GM23338 (cell line): Measurements from ENCODE around the gene EPSTI1. TPM values are rescaled to one million over a fixed set of nuclear protein-coding genes. Genes with fewer than 3 reads are reported as not detected.

Experiments used
- ATAC-seq: fragments of 200-7000 bp; cut with Tn5 transposase; 3 replicates; pipeline ENCODE4 v1.9.1; 2020
- DNase-seq: peaks from one replicate; pipeline ENCODE4 v3.0.0-alpha.2; 2015; ENCODE audit warnings: low spot score
- H2AFZ ChIP-seq: fragments of 200-600 bp; sonication (generic); 2 replicates; pipeline ENCODE4 v1.8.0; 2016; ENCODE audit warnings: antibody characterized with exemption, mild to moderate bottlenecking, moderate library complexity
- H3F3A ChIP-seq: fragments of 200-600 bp; sonication (generic); replicated peaks from 2 replicates; pipeline ENCODE4 v1.8.0; 2017; ENCODE audit warnings: antibody characterized with exemption, mixed run types, low read depth
- H3K27ac ChIP-seq: fragments of 200-600 bp; sonication (generic); 2 replicates; pipeline ENCODE4 v1.6.1; 2016; ENCODE audit warnings: low read depth
- H3K27me3 ChIP-seq: fragments of 200-600 bp; sonication (generic); 2 replicates; pipeline ENCODE4 v1.8.0; 2016; ENCODE audit warnings: mild to moderate bottlenecking, mixed run types, moderate library complexity; ENCODE audit not compliant: insufficient read depth
- H3K36me3 ChIP-seq: fragments of 200-600 bp; sonication (generic); 2 replicates; pipeline ENCODE4 v1.8.0; 2016; ENCODE audit warnings: mild to moderate bottlenecking; ENCODE audit not compliant: insufficient read depth
- H3K4me1 ChIP-seq: fragments of 200-600 bp; sonication (generic); 2 replicates; pipeline ENCODE4 v1.8.0; 2016; ENCODE audit warnings: mild to moderate bottlenecking, moderate library complexity; ENCODE audit not compliant: insufficient read depth
- H3K4me2 ChIP-seq: fragments of 200-600 bp; sonication (generic); 2 replicates; pipeline ENCODE4 v1.7.1; 2017; ENCODE audit warnings: mixed run types
- H3K4me3 ChIP-seq: fragments of 200-600 bp; sonication (generic); 2 replicates; pipeline ENCODE4 v1.6.1; 2016; ENCODE audit warnings: mixed run types
- H3K79me2 ChIP-seq: fragments of 200-600 bp; sonication (generic); replicated peaks from 2 replicates; pipeline ENCODE4 v1.8.0; 2017; ENCODE audit warnings: mild to moderate bottlenecking; ENCODE audit not compliant: insufficient read depth
- H3K9me2 ChIP-seq: fragments of 200-600 bp; sonication (generic); 2 replicates; pipeline ENCODE4 v1.8.0; 2017; ENCODE audit not compliant: insufficient read depth
- H4K20me1 ChIP-seq: fragments of 200-600 bp; sonication (generic); replicated peaks from 2 replicates; pipeline ENCODE4 v1.8.0; 2017; ENCODE audit warnings: mild to moderate bottlenecking; ENCODE audit not compliant: insufficient read depth
- H3K27ac Mint-ChIP-seq: 2 replicates; pipeline ENCODE4 v1.8.0; 2020; ENCODE audit warnings: inconsistent platforms, mild to moderate bottlenecking, moderate library complexity, mixed read lengths
- H3K27me3 Mint-ChIP-seq: 3 replicates; pipeline ENCODE4 v1.8.0; 2022; ENCODE audit warnings: low read depth, mild to moderate bottlenecking, moderate library complexity, mixed read lengths, inconsistent platforms; ENCODE audit not compliant: insufficient read depth, poor library complexity
- H3K36me3 Mint-ChIP-seq: 3 replicates; pipeline ENCODE4 v1.8.0; 2021; ENCODE audit warnings: low read depth, mild to moderate bottlenecking, inconsistent platforms, moderate library complexity, mixed read lengths
- H3K4me1 Mint-ChIP-seq: 3 replicates; pipeline ENCODE4 v1.8.0; 2020; ENCODE audit warnings: mild to moderate bottlenecking, inconsistent platforms, mixed read lengths
- H3K4me3 Mint-ChIP-seq: 3 replicates; pipeline ENCODE4 v1.8.0; 2021; ENCODE audit warnings: moderate library complexity, mild to moderate bottlenecking, inconsistent platforms, mixed read lengths
- H3K9me3 Mint-ChIP-seq: 3 replicates; pipeline ENCODE4 v1.8.0; 2020; ENCODE audit warnings: moderate library complexity, mild to moderate bottlenecking, inconsistent platforms, mixed read lengths
- CREB1 ChIP-seq: fragments of 250-450 bp; sonication (Bioruptor Pico); IDR thresholded peaks from 2 replicates; pipeline ENCODE4 v1.5.0; 2020; ENCODE audit warnings: low read depth, mild to moderate bottlenecking, moderate library complexity
- ETS1 ChIP-seq: IDR thresholded peaks from 2 replicates; pipeline ENCODE4 v1.6.1; 2016; ENCODE audit warnings: antibody characterized with exemption
- EZH2 ChIP-seq: fragments of 200-600 bp; sonication (generic); IDR thresholded peaks from one replicate; pipeline ENCODE4 v1.8.0; 2017; ENCODE audit warnings: antibody characterized with exemption, mild to moderate bottlenecking, low read depth; ENCODE audit not compliant: unreplicated experiment
- EZH2phosphoT487 ChIP-seq: fragments of 200-600 bp; sonication (generic); IDR thresholded peaks from one replicate; pipeline ENCODE4 v1.8.1; 2018; ENCODE audit warnings: antibody characterized with exemption; ENCODE audit not compliant: unreplicated experiment
- JUNB ChIP-seq: IDR thresholded peaks from one replicate; pipeline ENCODE4 v1.6.1; 2016; ENCODE audit warnings: antibody characterized with exemption; ENCODE audit not compliant: unreplicated experiment
- NANOG ChIP-seq: IDR thresholded peaks from 2 replicates; pipeline ENCODE4 v1.6.1; 2016; ENCODE audit warnings: antibody characterized with exemption, borderline replicate concordance
- POLR2AphosphoS5 ChIP-seq: IDR thresholded peaks from 2 replicates; pipeline ENCODE4 v1.6.1; 2016; ENCODE audit warnings: antibody characterized with exemption, low read depth
- STAT1 ChIP-seq: IDR thresholded peaks from one replicate; pipeline ENCODE4 v1.6.1; 2016; ENCODE audit warnings: antibody characterized with exemption; ENCODE audit not compliant: unreplicated experiment
- ZNF114 ChIP-seq: fragments of 250-450 bp; sonication (Bioruptor Pico); IDR thresholded peaks from 2 replicates; pipeline ENCODE4 v1.5.0; 2020; ENCODE audit warnings: mild to moderate bottlenecking, moderate library complexity
- ZNF331 ChIP-seq: fragments of 250-450 bp; sonication (Bioruptor Pico); IDR thresholded peaks from 2 replicates; pipeline ENCODE4 v1.5.0; 2020; ENCODE audit warnings: low read depth, mild to moderate bottlenecking, moderate library complexity
- polyA plus RNA-seq: library from polyadenylated mRNA; unstranded; fragments of >200 nt; fragmentation: Nextera tagmentation; extraction: Ambion mirVana; gene quantifications from 2 replicates; pipeline ENCODE4 v1.2.1, GENCODE V29; 2016
- total RNA-seq: library from RNA; depleted of rRNA; stranded (reverse); fragments of >200 nt; shearing (Covaris generic); gene quantifications from 2 replicates; pipeline ENCODE4 v1.2.3, GENCODE V29; 2014
- TF ChIP-seq, protein P1 (sequence below): fragments of 250-450 bp; sonication (Bioruptor Pico); IDR thresholded peaks from 2 replicates; pipeline ENCODE4 v1.5.0; 2020; ENCODE audit warnings: mild to moderate bottlenecking, moderate library complexity
- TF ChIP-seq, protein P2 (sequence below): IDR thresholded peaks from one replicate; pipeline ENCODE4 v1.6.1; 2018; ENCODE audit warnings: antibody characterized with exemption; ENCODE audit not compliant: unreplicated experiment
- TF ChIP-seq, protein P3 (sequence below), 2 experiments: fragments of 200-600 bp in 1 of 2; sonication (generic) in 1 of 2; conservative IDR thresholded peaks; 2 replicates each; pipeline versions ENCODE4 v1.5.1 to v1.6.1; 2016 to 2017; ENCODE audit warnings: antibody characterized with exemption in 2 of 2, low read depth in 2 of 2, mild to moderate bottlenecking in 2 of 2, moderate library complexity in 1 of 2

The EPSTI1 gene
- total and polyA plus RNA-seq, 2 experiments from 2014 or later = 0.10 to 0.68 TPM

DNA sequence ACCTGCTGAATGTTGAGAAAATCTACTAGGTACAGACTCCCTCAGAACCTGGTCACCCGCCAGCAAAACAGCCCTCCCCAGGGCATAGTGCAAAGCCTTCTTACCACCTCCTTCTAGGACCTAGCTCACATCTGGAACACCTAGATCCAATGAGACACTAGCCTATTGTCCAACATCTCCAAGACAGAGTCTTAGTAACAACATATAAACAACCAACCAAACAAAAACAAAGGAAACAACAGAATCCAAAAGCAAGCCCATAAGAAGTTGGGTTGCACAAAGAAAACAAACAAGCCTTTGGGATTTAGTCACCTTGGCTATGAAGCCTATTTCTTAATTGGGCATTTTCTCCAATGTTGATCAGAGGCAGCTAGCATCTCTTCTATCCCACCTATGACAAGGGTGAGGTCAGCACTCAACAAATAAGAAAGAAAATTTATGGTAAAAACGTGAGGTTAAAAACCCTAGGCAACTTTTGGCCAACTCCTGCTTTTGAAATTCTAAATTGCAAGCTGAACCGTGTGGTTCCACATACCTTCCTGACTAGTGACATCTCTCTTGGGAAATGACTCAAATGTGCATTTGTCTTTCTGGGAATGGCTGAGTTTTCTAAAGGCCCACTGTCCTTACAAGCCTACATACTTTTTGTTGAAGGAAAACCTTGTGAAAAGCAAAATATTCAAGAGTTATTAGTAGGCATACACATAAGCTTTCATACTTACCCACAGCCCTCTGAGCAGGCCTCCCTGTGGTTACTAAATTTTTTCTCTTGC lies 144.0 kb downstream of the EPSTI1 start:
- TF ChIP-seq, protein P1, sequence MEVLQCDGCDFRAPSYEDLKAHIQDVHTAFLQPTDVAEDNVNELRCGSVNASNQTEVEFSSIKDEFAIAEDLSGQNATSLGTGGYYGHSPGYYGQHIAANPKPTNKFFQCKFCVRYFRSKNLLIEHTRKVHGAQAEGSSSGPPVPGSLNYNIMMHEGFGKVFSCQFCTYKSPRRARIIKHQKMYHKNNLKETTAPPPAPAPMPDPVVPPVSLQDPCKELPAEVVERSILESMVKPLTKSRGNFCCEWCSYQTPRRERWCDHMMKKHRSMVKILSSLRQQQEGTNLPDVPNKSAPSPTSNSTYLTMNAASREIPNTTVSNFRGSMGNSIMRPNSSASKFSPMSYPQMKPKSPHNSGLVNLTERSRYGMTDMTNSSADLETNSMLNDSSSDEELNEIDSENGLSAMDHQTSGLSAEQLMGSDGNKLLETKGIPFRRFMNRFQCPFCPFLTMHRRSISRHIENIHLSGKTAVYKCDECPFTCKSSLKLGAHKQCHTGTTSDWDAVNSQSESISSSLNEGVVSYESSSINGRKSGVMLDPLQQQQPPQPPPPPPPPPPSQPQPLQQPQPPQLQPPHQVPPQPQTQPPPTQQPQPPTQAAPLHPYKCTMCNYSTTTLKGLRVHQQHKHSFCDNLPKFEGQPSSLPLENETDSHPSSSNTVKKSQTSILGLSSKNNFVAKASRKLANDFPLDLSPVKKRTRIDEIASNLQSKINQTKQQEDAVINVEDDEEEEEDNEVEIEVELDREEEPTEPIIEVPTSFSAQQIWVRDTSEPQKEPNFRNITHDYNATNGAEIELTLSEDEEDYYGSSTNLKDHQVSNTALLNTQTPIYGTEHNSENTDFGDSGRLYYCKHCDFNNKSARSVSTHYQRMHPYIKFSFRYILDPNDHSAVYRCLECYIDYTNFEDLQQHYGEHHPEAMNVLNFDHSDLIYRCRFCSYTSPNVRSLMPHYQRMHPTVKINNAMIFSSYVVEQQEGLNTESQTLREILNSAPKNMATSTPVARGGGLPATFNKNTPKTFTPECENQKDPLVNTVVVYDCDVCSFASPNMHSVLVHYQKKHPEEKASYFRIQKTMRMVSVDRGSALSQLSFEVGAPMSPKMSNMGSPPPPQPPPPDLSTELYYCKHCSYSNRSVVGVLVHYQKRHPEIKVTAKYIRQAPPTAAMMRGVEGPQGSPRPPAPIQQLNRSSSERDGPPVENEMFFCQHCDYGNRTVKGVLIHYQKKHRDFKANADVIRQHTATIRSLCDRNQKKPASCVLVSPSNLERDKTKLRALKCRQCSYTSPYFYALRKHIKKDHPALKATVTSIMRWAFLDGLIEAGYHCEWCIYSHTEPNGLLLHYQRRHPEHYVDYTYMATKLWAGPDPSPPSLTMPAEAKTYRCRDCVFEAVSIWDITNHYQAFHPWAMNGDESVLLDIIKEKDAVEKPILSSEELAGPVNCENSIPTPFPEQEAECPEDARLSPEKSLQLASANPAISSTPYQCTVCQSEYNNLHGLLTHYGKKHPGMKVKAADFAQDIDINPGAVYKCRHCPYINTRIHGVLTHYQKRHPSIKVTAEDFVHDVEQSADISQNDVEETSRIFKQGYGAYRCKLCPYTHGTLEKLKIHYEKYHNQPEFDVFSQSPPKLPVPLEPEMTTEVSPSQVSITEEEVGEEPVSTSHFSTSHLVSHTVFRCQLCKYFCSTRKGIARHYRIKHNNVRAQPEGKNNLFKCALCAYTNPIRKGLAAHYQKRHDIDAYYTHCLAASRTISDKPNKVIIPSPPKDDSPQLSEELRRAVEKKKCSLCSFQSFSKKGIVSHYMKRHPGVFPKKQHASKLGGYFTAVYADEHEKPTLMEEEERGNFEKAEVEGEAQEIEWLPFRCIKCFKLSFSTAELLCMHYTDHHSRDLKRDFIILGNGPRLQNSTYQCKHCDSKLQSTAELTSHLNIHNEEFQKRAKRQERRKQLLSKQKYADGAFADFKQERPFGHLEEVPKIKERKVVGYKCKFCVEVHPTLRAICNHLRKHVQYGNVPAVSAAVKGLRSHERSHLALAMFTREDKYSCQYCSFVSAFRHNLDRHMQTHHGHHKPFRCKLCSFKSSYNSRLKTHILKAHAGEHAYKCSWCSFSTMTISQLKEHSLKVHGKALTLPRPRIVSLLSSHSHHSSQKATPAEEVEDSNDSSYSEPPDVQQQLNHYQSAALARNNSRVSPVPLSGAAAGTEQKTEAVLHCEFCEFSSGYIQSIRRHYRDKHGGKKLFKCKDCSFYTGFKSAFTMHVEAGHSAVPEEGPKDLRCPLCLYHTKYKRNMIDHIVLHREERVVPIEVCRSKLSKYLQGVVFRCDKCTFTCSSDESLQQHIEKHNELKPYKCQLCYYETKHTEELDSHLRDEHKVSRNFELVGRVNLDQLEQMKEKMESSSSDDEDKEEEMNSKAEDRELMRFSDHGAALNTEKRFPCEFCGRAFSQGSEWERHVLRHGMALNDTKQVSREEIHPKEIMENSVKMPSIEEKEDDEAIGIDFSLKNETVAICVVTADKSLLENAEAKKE (CRISPR knock-in tag) = no peak
- no peak for TF ChIP-seq EZH2
- no peak for TF ChIP-seq NANOG
- TF ChIP-seq ZNF331 = no peak
- no peak for TF ChIP-seq ETS1
- no peak for TF ChIP-seq POLR2AphosphoS5
- TF ChIP-seq, protein P2, sequence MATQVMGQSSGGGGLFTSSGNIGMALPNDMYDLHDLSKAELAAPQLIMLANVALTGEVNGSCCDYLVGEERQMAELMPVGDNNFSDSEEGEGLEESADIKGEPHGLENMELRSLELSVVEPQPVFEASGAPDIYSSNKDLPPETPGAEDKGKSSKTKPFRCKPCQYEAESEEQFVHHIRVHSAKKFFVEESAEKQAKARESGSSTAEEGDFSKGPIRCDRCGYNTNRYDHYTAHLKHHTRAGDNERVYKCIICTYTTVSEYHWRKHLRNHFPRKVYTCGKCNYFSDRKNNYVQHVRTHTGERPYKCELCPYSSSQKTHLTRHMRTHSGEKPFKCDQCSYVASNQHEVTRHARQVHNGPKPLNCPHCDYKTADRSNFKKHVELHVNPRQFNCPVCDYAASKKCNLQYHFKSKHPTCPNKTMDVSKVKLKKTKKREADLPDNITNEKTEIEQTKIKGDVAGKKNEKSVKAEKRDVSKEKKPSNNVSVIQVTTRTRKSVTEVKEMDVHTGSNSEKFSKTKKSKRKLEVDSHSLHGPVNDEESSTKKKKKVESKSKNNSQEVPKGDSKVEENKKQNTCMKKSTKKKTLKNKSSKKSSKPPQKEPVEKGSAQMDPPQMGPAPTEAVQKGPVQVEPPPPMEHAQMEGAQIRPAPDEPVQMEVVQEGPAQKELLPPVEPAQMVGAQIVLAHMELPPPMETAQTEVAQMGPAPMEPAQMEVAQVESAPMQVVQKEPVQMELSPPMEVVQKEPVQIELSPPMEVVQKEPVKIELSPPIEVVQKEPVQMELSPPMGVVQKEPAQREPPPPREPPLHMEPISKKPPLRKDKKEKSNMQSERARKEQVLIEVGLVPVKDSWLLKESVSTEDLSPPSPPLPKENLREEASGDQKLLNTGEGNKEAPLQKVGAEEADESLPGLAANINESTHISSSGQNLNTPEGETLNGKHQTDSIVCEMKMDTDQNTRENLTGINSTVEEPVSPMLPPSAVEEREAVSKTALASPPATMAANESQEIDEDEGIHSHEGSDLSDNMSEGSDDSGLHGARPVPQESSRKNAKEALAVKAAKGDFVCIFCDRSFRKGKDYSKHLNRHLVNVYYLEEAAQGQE = no peak
- TF ChIP-seq ZNF114 (CRISPR knock-in tag) = no peak
- TF ChIP-seq EZH2phosphoT487 = no peak
- no peak for TF ChIP-seq CREB1
- TF ChIP-seq JUNB = no peak
- no peak for TF ChIP-seq STAT1
- TF ChIP-seq, protein P3, sequence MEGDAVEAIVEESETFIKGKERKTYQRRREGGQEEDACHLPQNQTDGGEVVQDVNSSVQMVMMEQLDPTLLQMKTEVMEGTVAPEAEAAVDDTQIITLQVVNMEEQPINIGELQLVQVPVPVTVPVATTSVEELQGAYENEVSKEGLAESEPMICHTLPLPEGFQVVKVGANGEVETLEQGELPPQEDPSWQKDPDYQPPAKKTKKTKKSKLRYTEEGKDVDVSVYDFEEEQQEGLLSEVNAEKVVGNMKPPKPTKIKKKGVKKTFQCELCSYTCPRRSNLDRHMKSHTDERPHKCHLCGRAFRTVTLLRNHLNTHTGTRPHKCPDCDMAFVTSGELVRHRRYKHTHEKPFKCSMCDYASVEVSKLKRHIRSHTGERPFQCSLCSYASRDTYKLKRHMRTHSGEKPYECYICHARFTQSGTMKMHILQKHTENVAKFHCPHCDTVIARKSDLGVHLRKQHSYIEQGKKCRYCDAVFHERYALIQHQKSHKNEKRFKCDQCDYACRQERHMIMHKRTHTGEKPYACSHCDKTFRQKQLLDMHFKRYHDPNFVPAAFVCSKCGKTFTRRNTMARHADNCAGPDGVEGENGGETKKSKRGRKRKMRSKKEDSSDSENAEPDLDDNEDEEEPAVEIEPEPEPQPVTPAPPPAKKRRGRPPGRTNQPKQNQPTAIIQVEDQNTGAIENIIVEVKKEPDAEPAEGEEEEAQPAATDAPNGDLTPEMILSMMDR (conservative IDR thresholded peaks at IDR 0.05; ENCODE audit: low read depth in 2 of 2) = no peak
- no peak overlapping the region for H3K4me3 ChIP-seq

More for the DNA sequence above, 144.0 kb downstream of the EPSTI1 start:
- Histone ChIP-seq H3F3A (no peaks in the 10 kb centered on the region; the same call in 1 of the 2 replicates), H3K27me3 (no peaks in the 10 kb centered on the region), H3K4me2 (no peak overlapping the region), H4K20me1 (0 out of 2 replicates have a peak, but pooled peaks cover 2% of the 10 kb centered on the region), H2AFZ (no peak overlapping the region), H3K27ac (no peak overlapping the region), H3K9me2 (no peaks in the 10 kb centered on the region), H3K36me3 (peaks cover 22% of the 10 kb centered on the region; the same call in 1 of the 2 replicates), H3K4me1 (peaks cover 10% of the 10 kb centered on the region), H3K79me2 (no peaks in the 10 kb centered on the region)
- H3K27ac Mint-ChIP-seq = no peak overlapping the region
- H3K27me3 Mint-ChIP-seq = no peaks in the 10 kb centered on the region
- no peak for DNase-seq
- no peak overlapping the region for H3K4me3 Mint-ChIP-seq
- peak; percentile 45; the same call in 2 of the 3 replicates for ATAC-seq
- H3K36me3 Mint-ChIP-seq = peaks cover 31% of the 10 kb centered on the region
- no peaks in the 10 kb centered on the region for H3K9me3 Mint-ChIP-seq
- H3K4me1 Mint-ChIP-seq = peaks cover 10% of the 10 kb centered on the region; the same call in 2 of the 3 replicates
